OCI-LY7 (cell line): ENCODE results near the gene TBC1D10A. TPM values are rescaled to one million over a fixed set of nuclear protein-coding genes. Genes with fewer than 3 reads are reported as not detected.

Experiments used
- BruUV-seq: library from RNA; stranded (reverse); fragments of 400-500 nt; replicated peaks from 2 replicates; lab custom pipeline; 2021; lab: Mats Ljungman, UMichigan
- CTCF ChIA-PET: fragments of 300-600 bp; sonication (Branson Sonifier 250); formaldehyde crosslinking; loops from one replicate; lab custom pipeline; 2022; ENCODE audit warnings: antibody characterized with exemption; ENCODE audit not compliant: unreplicated experiment; lab: Charles Lee
- POLR2A ChIA-PET: fragments of 300-600 bp; sonication (Branson Sonifier 250); formaldehyde crosslinking; loops from one replicate; lab custom pipeline; 2022; ENCODE audit warnings: antibody characterized with exemption; lab: Charles Lee
- DNase-seq: peaks from one replicate; pipeline ENCODE4 v3.0.0-alpha.2; 2015; ENCODE audit warnings: low spot score
- H2AFZ ChIP-seq: fragments of 200-600 bp; sonication (generic), shearing (Covaris generic); 2 replicates; pipeline ENCODE4 v1.6.1; 2014; ENCODE audit warnings: mild to moderate bottlenecking, antibody characterized with exemption, low read length, moderate library complexity
- H3K27ac ChIP-seq: fragments of 200-600 bp; sonication (generic); 2 replicates; pipeline ENCODE4 v1.5.1; 2014; ENCODE audit warnings: mixed run types, low read depth, mild to moderate bottlenecking, moderate library complexity, low read length, inconsistent platforms; ENCODE audit not compliant: poor library complexity, severe bottlenecking
- H3K36me3 ChIP-seq: fragments of 200-600 bp; sonication (generic); 2 replicates; pipeline ENCODE4 v1.6.1; 2014; ENCODE audit warnings: mild to moderate bottlenecking, antibody characterized with exemption, low read length, moderate library complexity, mixed read lengths; ENCODE audit not compliant: insufficient read depth
- H3K4me1 ChIP-seq: fragments of 200-600 bp; sonication (generic); 2 replicates; pipeline ENCODE4 v1.5.1; 2014; ENCODE audit warnings: mild to moderate bottlenecking, low read length; ENCODE audit not compliant: insufficient read depth, poor library complexity, severe bottlenecking
- H3K4me2 ChIP-seq: fragments of 200-600 bp; sonication (generic); 2 replicates; pipeline ENCODE4 v1.6.1; 2014; ENCODE audit warnings: mild to moderate bottlenecking, low read length
- H3K4me3 ChIP-seq: fragments of 200-600 bp; sonication (generic); 2 replicates; pipeline ENCODE4 v1.5.1; 2014; ENCODE audit warnings: mild to moderate bottlenecking, low read depth, low read length; ENCODE audit not compliant: poor library complexity, severe bottlenecking
- H3K79me2 ChIP-seq: fragments of 200-600 bp; sonication (generic); 2 replicates; pipeline ENCODE4 v1.6.1; 2016; ENCODE audit warnings: low read depth, mild to moderate bottlenecking, low read length, moderate library complexity, mixed read lengths; ENCODE audit not compliant: insufficient read depth
- H3K9me2 ChIP-seq: fragments of 200-600 bp; sonication (generic); 2 replicates; pipeline ENCODE4 v1.6.1; 2016; ENCODE audit warnings: mild to moderate bottlenecking, low read length, mixed read lengths; ENCODE audit not compliant: insufficient read depth
- H3K9me3 ChIP-seq: fragments of 200-600 bp; sonication (generic); 2 replicates; pipeline ENCODE4 v1.6.1; 2014; ENCODE audit warnings: mild to moderate bottlenecking, mixed run types, low read length, mixed read lengths
- H4K20me1 ChIP-seq: fragments of 200-600 bp; sonication (generic); 2 replicates; pipeline ENCODE4 v1.6.1; 2014; ENCODE audit warnings: mild to moderate bottlenecking, antibody characterized with exemption, low read length, moderate library complexity, mixed read lengths; ENCODE audit not compliant: insufficient read depth
- CTCF ChIP-seq: fragments of 200-600 bp; sonication (generic); conservative IDR thresholded peaks from 2 replicates; pipeline ENCODE4 v1.5.1; 2014; ENCODE audit warnings: mild to moderate bottlenecking, antibody characterized with exemption, low read length, moderate library complexity, mixed read lengths
- EZH2phosphoT487 ChIP-seq: fragments of 200-600 bp; sonication (generic); IDR thresholded peaks from 2 replicates; pipeline ENCODE4 v1.6.1; 2018; ENCODE audit warnings: low read depth, borderline replicate concordance, mild to moderate bottlenecking, mixed run types, antibody characterized with exemption, low read length, moderate library complexity, mixed read lengths
- intact Hi-C: fragments of 100-400 bp; cut with micrococcal nuclease; formaldehyde crosslinking; loops from one replicate; pipeline ENCODE4 v1.10.0; 2022; ENCODE audit not compliant: unreplicated experiment
- total RNA-seq, 2 experiments: library from RNA; depleted of rRNA in 1 of 2; stranded (reverse); fragments of >200 nt in 1 of 2; shearing (Covaris generic) in 1 of 2; gene quantifications; 2 replicates each; pipeline ENCODE4 v1.2.3, GENCODE V29; 2014 to 2022

Gene TBC1D10A
- total RNA-seq, 2 experiments from 2014 or later: 15.1 to 16.2 TPM

GRCh38 chr22:30310881-30311771 lies 15.6 kb downstream of the TBC1D10A start:
- Histone ChIP-seq H3K4me1 (peaks cover 58% of the 10 kb centered on the region), H3K27ac (no peak overlapping the region), H3K9me2 (no peaks in the 10 kb centered on the region), H4K20me1 (no peaks in the 10 kb centered on the region), H2AFZ (no peak overlapping the region), H3K4me3 (no peak overlapping the region), H3K4me2 (peak overlapping the region; percentile 33; the same call in 1 of the 2 replicates), H3K79me2 (peaks cover 5% of the 10 kb centered on the region; the same call in 1 of the 2 replicates), H3K36me3 (no peaks in the 10 kb centered on the region), H3K9me3 (no peaks in the 10 kb centered on the region)
- no TSS peak for BruUV-seq
- ChIA-PET POLR2A (interaction anchor here (0.9 to 1.4 kb wide), 2 partner anchors 16 to 112 kb away, joined by 4 to 7 read pairs; partner anchors contain the start of gene TBC1D10A), CTCF (no interaction called here)
- intact Hi-C loops: no loop called here
- DNase-seq: no peak
- TF ChIP-seq EZH2phosphoT487: no peak
- no peak for TF ChIP-seq CTCF

GRCh38 chr22:30309951-30310741 lies 16.6 kb downstream of the TBC1D10A start:
- Histone ChIP-seq H3K9me2 (no peaks in the 10 kb centered on the region), H3K4me3 (no peak overlapping the region), H3K9me3 (no peaks in the 10 kb centered on the region), H2AFZ (no peak overlapping the region), H3K4me2 (peak overlapping the region; percentile 33), H3K36me3 (no peaks in the 10 kb centered on the region), H4K20me1 (no peaks in the 10 kb centered on the region), H3K79me2 (peaks cover 5% of the 10 kb centered on the region; the same call in 1 of the 2 replicates), H3K27ac (peak overlapping the region; percentile 39), H3K4me1 (peaks cover 67% of the 10 kb centered on the region)
- TF ChIP-seq CTCF (no peak), EZH2phosphoT487 (no peak)
- DNase-seq: peak; percentile 48
- intact Hi-C loops: loop anchor here (5.0 kb wide), 1 partner anchor 938 kb away; no protein-coding TSS in a partner anchor
- ChIA-PET CTCF (no interaction called here), POLR2A (interaction anchor here (0.8 to 1.4 kb wide), 3 partner anchors 17 to 113 kb away, joined by 3 to 7 read pairs (median 4); partner anchors contain the start of gene TBC1D10A)
- no TSS peak for BruUV-seq
